Epidermal melanocyte (primary cell): ENCODE measurements around the gene NANOS3.
"Not testable (repeated sequence)": the region's sequence is repeated elsewhere in the genome, so short reads cannot be mapped to it uniquely, and the experiment has no call there.

Experiments
- DNase-seq: peaks from one replicate; pipeline ENCODE4 v3.0.0; 2011; ENCODE audit warnings: low spot score; ENCODE audit not compliant: insufficient read length

NANOS3 gene

DNA sequence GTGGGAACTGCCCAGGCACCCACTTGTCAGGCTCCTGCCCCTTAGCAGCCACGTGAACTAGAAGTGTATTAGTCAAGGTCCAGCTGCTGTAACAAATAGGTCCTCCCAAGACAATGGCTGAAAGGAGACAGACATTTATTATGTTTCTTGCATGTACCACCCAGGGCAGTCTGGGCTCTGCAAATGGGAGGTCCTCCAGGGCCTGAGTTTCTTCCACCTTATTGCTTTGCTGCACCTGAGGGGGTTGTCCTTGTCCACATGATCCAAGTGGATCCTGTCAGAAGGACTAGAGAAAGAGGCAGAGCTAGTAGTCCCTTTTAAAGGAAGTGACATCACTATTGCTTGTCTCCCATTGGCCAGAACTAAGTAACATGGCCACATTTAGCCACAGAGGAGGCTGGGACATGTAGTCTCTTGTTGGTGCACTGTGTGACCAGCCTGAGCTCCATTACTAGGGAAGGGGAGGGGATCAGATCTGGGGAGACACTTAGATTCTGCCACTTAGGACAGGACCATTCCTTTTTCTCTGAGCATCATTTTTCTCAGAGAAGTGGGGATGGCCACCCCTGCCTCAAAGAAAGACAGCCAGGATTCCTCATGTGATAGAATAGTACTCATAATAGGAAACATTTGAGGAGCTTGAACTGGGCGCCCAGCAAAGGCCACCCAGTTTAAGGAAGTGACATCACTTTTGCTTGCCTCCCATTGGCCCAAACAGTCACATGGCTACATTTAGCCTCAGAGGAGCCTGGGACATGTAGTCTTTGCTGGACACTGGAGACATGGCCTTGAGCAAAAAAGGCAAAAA, 44.2 kb downstream of the NANOS3 start:
- DNase-seq = peak; percentile 29

GRCh38 chr19:13922118-13922517, 45.2 kb downstream of the NANOS3 start:
- DNase-seq = not testable (repeated sequence)

- DNase-seq = no peak
These were observed 46.5 kb downstream of the NANOS3 start for GRCh38 chr19:13923194-13923987.

DNA sequence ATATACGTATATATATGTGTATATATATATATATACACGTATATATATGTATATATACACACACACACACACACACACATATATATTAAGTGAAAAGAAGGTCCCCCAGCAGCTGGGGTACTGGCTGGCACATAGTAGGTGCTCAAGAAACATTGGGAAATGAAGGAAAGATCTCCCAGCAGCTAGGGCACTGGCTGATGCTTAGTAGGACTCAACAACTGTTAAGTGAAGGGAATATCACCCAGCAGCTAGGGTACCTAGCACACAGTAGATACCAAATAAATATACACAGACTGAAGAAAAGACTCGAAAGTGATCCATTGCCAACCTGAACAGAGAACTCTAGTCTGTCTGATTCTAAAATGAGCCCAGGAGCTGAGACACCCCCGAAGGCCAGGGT, 49.1 kb downstream of the NANOS3 start:
- no peak for DNase-seq

GRCh38 chr19:13926715-13927114, 49.8 kb downstream of the NANOS3 start:
- DNase-seq = no peak

- DNase-seq = peak; percentile 15
These were observed 52.4 kb downstream of the NANOS3 start for GRCh38 chr19:13929340-13929739.

DNA sequence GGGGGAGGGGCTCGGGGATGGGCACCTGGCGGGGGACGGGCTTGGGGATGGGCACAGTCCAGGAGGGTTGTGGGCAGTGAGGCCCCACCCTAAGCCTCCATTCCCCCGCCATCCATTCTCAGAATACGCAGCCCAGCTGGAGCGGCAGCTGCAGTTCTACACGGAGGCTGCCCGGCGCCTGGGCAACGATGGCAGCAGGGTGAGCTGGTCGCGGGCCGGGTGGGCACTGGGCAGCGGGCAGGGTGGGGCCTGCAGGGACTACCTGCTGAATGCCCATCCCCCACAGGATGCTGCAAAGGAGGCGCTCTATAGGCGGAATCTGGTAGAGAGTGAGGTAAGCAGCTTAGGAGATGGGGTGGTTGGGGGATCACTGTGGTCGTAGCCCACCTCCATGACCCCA, 53.0 kb downstream of the NANOS3 start:
- peak; percentile 9 for DNase-seq
